HG03520 (cell line): Measurements from ENCODE around the gene FNDC11.

ENCODE experiments used
- ATAC-seq: cut with Tn5 transposase; IDR thresholded peaks from one replicate; pipeline ENCODE4 v1.9.1; 2021; ENCODE audit warnings: mild to moderate bottlenecking, moderate library complexity; ENCODE audit not compliant: unreplicated experiment

Gene FNDC11

GRCh38 chr20:63522981-63523611, 30.9 kb upstream of the FNDC11 start:
- no peak for ATAC-seq

GRCh38 chr20:63525185-63525584, 28.8 kb upstream of the FNDC11 start:
- no peak for ATAC-seq

- ATAC-seq, result no peak
Observed at GRCh38 chr20:63525971-63526370, 28.0 kb upstream of the FNDC11 start.

GRCh38 chr20:63527184-63527583, 26.8 kb upstream of the FNDC11 start:
- ATAC-seq, result no peak

GRCh38 chr20:63529180-63529860, 24.6 kb upstream of the FNDC11 start:
- no peak for ATAC-seq

GRCh38 chr20:63529861-63530787, 23.8 kb upstream of the FNDC11 start:
- ATAC-seq, result no peak

- no peak for ATAC-seq
Observed at GRCh38 chr20:63530788-63531160, 23.2 kb upstream of the FNDC11 start.

GRCh38 chr20:63531686-63532448, 22.1 kb upstream of the FNDC11 start:
- no peak for ATAC-seq

GRCh38 chr20:63532449-63532971, 21.4 kb upstream of the FNDC11 start:
- no peak for ATAC-seq

- no peak for ATAC-seq
Observed at GRCh38 chr20:63533388-63533787, 20.6 kb upstream of the FNDC11 start.

GRCh38 chr20:63533871-63534393, 20.0 kb upstream of the FNDC11 start:
- ATAC-seq, result no peak

GRCh38 chr20:63534427-63534830, 19.5 kb upstream of the FNDC11 start:
- no peak for ATAC-seq

GRCh38 chr20:63534831-63535651, 18.9 kb upstream of the FNDC11 start:
- ATAC-seq, result no peak

GRCh38 chr20:63536241-63536977, 17.6 kb upstream of the FNDC11 start:
- ATAC-seq, result no peak

GRCh38 chr20:63536997-63537524, 16.9 kb upstream of the FNDC11 start, which contains the start of gene PTK6:
PTK6 (minus strand) TSS chr20:63537376; CDS start chr20:63537314, 62 bp downstream.
- ATAC-seq, result peak; percentile 10

- peak; percentile 82 for ATAC-seq
Observed at GRCh38 chr20:63537525-63538203, 16.3 kb upstream of the FNDC11 start.

GRCh38 chr20:63538204-63539091, 15.5 kb upstream of the FNDC11 start:
- no peak for ATAC-seq
